HEK293 (cell line): Measurements from ENCODE around the gene BRF1.
A peak's percentile ranks its signal among the peaks of the same experiment; 100 is the strongest.

Experiments used
- CTCF ChIA-PET: fragments of 350-600 bp; formaldehyde crosslinking; extraction: SDS; loops from one replicate; lab custom pipeline; 2021; ENCODE audit warnings: antibody characterized with exemption; lab: Yijun Ruan, JAX
- POLR2A ChIA-PET: fragments of 300-600 bp; formaldehyde crosslinking; extraction: SDS; loops from one replicate; lab custom pipeline; 2020; ENCODE audit warnings: antibody characterized with exemption, inconsistent platforms; lab: Yijun Ruan, JAX
- H3K27ac ChIP-seq: fragments of 200-500 bp; sonication (Bioruptor generic); 2 replicates; pipeline ENCODE4 v1.5.1; 2014; ENCODE audit warnings: low read depth, low read length, control low read depth, inconsistent platforms; ENCODE audit errors: extremely low read depth
- H3K36me3 ChIP-seq, 2 experiments: fragments of 200-500 bp in 1 of 2; sonication (Bioruptor generic) in 1 of 2; 1 replicate in 1 of 2; 2 replicates in 1 of 2; pipeline ENCODE4 v1.5.1; 2014 to 2017; ENCODE audit warnings: inconsistent platforms in 2 of 2, low read length in 2 of 2; ENCODE audit not compliant: control insufficient read depth in 2 of 2, insufficient read depth in 1 of 2
- H3K4me1 ChIP-seq: fragments of 200-500 bp; sonication (Bioruptor generic); 2 replicates; pipeline ENCODE4 v1.5.1; 2014; ENCODE audit warnings: mild to moderate bottlenecking, low read length, inconsistent platforms; ENCODE audit not compliant: control insufficient read depth, insufficient read depth
- H3K4me3 ChIP-seq: 2 replicates; pipeline ENCODE4 v1.5.1; 2011; ENCODE audit warnings: low read depth, mild to moderate bottlenecking, control low read depth, low read length, moderate library complexity
- H3K9me3 ChIP-seq: fragments of 200-500 bp; sonication (Bioruptor generic); 2 replicates; pipeline ENCODE4 v1.5.1; 2014; ENCODE audit warnings: low read depth, low read length, inconsistent platforms; ENCODE audit not compliant: control insufficient read depth, insufficient read depth
- HOXC10 ChIP-seq: sonication (generic); formaldehyde crosslinking; IDR thresholded peaks from 2 replicates; pipeline ENCODE4 v1.8.1; 2023; ENCODE audit warnings: mild to moderate bottlenecking, missing genetic modification reagents
- KLF10 ChIP-seq: fragments of 450-650 bp; IDR thresholded peaks from 2 replicates; pipeline ENCODE4 v1.5.1; 2018; ENCODE audit warnings: missing biosample characterization, mild to moderate bottlenecking, missing genetic modification characterization
- KLF9 ChIP-seq: fragments of 450-650 bp; formaldehyde crosslinking; IDR thresholded peaks from 2 replicates; pipeline ENCODE4 v1.5.1; 2016; ENCODE audit warnings: missing biosample characterization, missing genetic modification characterization, low read depth
- MZF1 ChIP-seq: fragments of 450-650 bp; formaldehyde crosslinking; IDR thresholded peaks from 2 replicates; pipeline ENCODE4 v1.5.1; 2017; ENCODE audit warnings: missing biosample characterization, missing genetic modification characterization, borderline replicate concordance
- PATZ1 ChIP-seq: fragments of 450-650 bp; formaldehyde crosslinking; IDR thresholded peaks from 2 replicates; pipeline ENCODE4 v1.5.1; 2016; ENCODE audit warnings: missing biosample characterization, missing genetic modification characterization
- REST ChIP-seq: fragments of 450-650 bp; formaldehyde crosslinking; IDR thresholded peaks from 2 replicates; pipeline ENCODE4 v1.5.1; 2016; ENCODE audit warnings: missing biosample characterization, missing genetic modification characterization
- SP3 ChIP-seq: fragments of 450-650 bp; formaldehyde crosslinking; IDR thresholded peaks from 2 replicates; pipeline ENCODE4 v1.5.1; 2016; ENCODE audit warnings: missing biosample characterization, missing genetic modification characterization
- SP7 ChIP-seq: fragments of 450-650 bp; formaldehyde crosslinking; IDR thresholded peaks from 2 replicates; pipeline ENCODE4 v1.5.1; 2016; ENCODE audit warnings: missing biosample characterization, missing genetic modification characterization
- ZBTB6 ChIP-seq: fragments of 450-650 bp; formaldehyde crosslinking; IDR thresholded peaks from 2 replicates; pipeline ENCODE4 v1.5.1; 2017; ENCODE audit warnings: missing biosample characterization, missing genetic modification characterization
- ZFP69B ChIP-seq: fragments of 450-650 bp; formaldehyde crosslinking; IDR thresholded peaks from 2 replicates; pipeline ENCODE4 v1.5.1; 2016; ENCODE audit warnings: missing biosample characterization, missing genetic modification characterization
- ZNF10 ChIP-seq: fragments of 450-650 bp; formaldehyde crosslinking; IDR thresholded peaks from 2 replicates; pipeline ENCODE4 v1.5.1; 2017; ENCODE audit warnings: missing biosample characterization, missing genetic modification characterization
- ZNF175 ChIP-seq: fragments of 450-650 bp; formaldehyde crosslinking; IDR thresholded peaks from 2 replicates; pipeline ENCODE4 v1.5.1; 2016; ENCODE audit warnings: missing biosample characterization, missing genetic modification characterization
- ZNF19 ChIP-seq: fragments of 450-650 bp; formaldehyde crosslinking; IDR thresholded peaks from 2 replicates; pipeline ENCODE4; 2016; ENCODE audit warnings: missing biosample characterization, missing genetic modification characterization, low read depth
- ZNF248 ChIP-seq: fragments of 450-650 bp; formaldehyde crosslinking; IDR thresholded peaks from 2 replicates; pipeline ENCODE4 v1.5.1; 2017; ENCODE audit warnings: missing biosample characterization, missing genetic modification characterization
- ZNF341 ChIP-seq: fragments of 450-650 bp; formaldehyde crosslinking; IDR thresholded peaks from 2 replicates; pipeline ENCODE4; 2016; ENCODE audit warnings: low read depth, missing biosample characterization, missing genetic modification characterization
- ZNF362 ChIP-seq: fragments of 450-650 bp; formaldehyde crosslinking; IDR thresholded peaks from 2 replicates; pipeline ENCODE4 v1.5.1; 2016; ENCODE audit warnings: missing biosample characterization, missing genetic modification characterization
- ZNF37A ChIP-seq: fragments of 450-650 bp; IDR thresholded peaks from 2 replicates; pipeline ENCODE4 v1.5.1; 2018; ENCODE audit warnings: missing biosample characterization, missing genetic modification characterization
- ZNF585B ChIP-seq: fragments of 450-650 bp; formaldehyde crosslinking; IDR thresholded peaks from 2 replicates; pipeline ENCODE4 v1.5.1; 2016; ENCODE audit warnings: missing biosample characterization, missing genetic modification characterization
- ZNF596 ChIP-seq: fragments of 450-650 bp; IDR thresholded peaks from 2 replicates; pipeline ENCODE4 v1.5.0; 2018; ENCODE audit warnings: missing biosample characterization, mild to moderate bottlenecking, missing genetic modification characterization, moderate library complexity
- ZNF670 ChIP-seq: fragments of 450-650 bp; formaldehyde crosslinking; IDR thresholded peaks from 2 replicates; pipeline ENCODE4 v1.5.1; 2016; ENCODE audit warnings: missing biosample characterization, missing genetic modification characterization, low read depth
- ZNF747 ChIP-seq: fragments of 450-650 bp; formaldehyde crosslinking; IDR thresholded peaks from 2 replicates; pipeline ENCODE4 v1.5.1; 2016; ENCODE audit warnings: missing biosample characterization, missing genetic modification characterization

The BRF1 gene

GRCh38 chr14:105325716-105326567 lies 25.1 kb upstream of the BRF1 start:
- POLR2A ChIA-PET, result interaction anchor here (1.5 kb wide), 1 partner anchor 11 kb away, joined by 4 read pairs; the partner anchor contains the start of gene PACS2
- no peaks in the 10 kb centered on the region for H3K9me3 ChIP-seq

GRCh38 chr14:105325303-105325702 lies 24.5 kb upstream of the BRF1 start:
- Histone ChIP-seq H3K36me3 (no peaks in the 10 kb centered on the region; a peak in 1 of 3 replicates), H3K4me3 (no peak overlapping the region), H3K4me1 (peaks cover 6% of the 10 kb centered on the region; the same call in 1 of the 2 replicates), H3K9me3 (no peaks in the 10 kb centered on the region), H3K27ac (no peak overlapping the region)
- ChIA-PET CTCF (interaction anchor here (0.6 kb wide), 1 partner anchor 21 kb away, joined by 4 read pairs; no protein-coding TSS in a partner anchor), POLR2A (interaction anchor here (1.5 kb wide), 1 partner anchor 11 kb away, joined by 4 read pairs; the partner anchor contains the start of gene PACS2)
- TF ChIP-seq ZNF341 (0 out of 2 replicates have a peak, but pooled peaks have one; percentile 7), ZNF596 (no peak)

More at GRCh38 chr14:105325716-105326567, 25.1 kb upstream of the BRF1 start:
- H3K36me3 ChIP-seq, result no peaks in the 10 kb centered on the region; a peak in 1 of 3 replicates
- no peak for TF ChIP-seq ZNF19 (tag by site-specific recombination)
- TF ChIP-seq ZNF175 (tag by site-specific recombination), result no peak
- no peak for TF ChIP-seq ZBTB6 (tag by site-specific recombination)
- no peak for TF ChIP-seq ZNF585B (tag by site-specific recombination)
- TF ChIP-seq, all 188 proteins: peak for 0
- Histone ChIP-seq H3K27ac (no peak overlapping the region), H3K4me1 (peaks cover 6% of the 10 kb centered on the region; the same call in 1 of the 2 replicates), H3K4me3 (no peak overlapping the region)
- CTCF ChIA-PET, result interaction anchor here (0.6 kb wide), 1 partner anchor 26 kb away, joined by 3 read pairs; no protein-coding TSS in a partner anchor

GRCh38 chr14:105324871-105325270 lies 24.1 kb upstream of the BRF1 start:
- ChIA-PET POLR2A (no interaction called here), CTCF (interaction anchor here (0.6 kb wide), 1 partner anchor 21 kb away, joined by 4 read pairs; no protein-coding TSS in a partner anchor)
- H3K27ac ChIP-seq, result no peak overlapping the region
- no peaks in the 10 kb centered on the region for H3K9me3 ChIP-seq
- no peak overlapping the region for H3K4me3 ChIP-seq
- no peaks in the 10 kb centered on the region; a peak in 1 of 3 replicates for H3K36me3 ChIP-seq
- H3K4me1 ChIP-seq, result peaks cover 6% of the 10 kb centered on the region; the same call in 1 of the 2 replicates
- TF ChIP-seq ZNF747 (tag by site-specific recombination), result no peak
- no peak for TF ChIP-seq REST (tag by site-specific recombination)
- no peak for TF ChIP-seq SP3 (tag by site-specific recombination)
- TF ChIP-seq MZF1, result no peak
- no peak for TF ChIP-seq KLF10 (tag by site-specific recombination)
- TF ChIP-seq ZNF248 (tag by site-specific recombination), result no peak
- TF ChIP-seq ZNF670 (tag by site-specific recombination), result no peak
- no peak for TF ChIP-seq SP7 (tag by site-specific recombination)
- no peak for TF ChIP-seq PATZ1 (tag by site-specific recombination)
- TF ChIP-seq ZNF37A (tag by site-specific recombination), result no peak
- TF ChIP-seq KLF9 (tag by site-specific recombination), result no peak
- TF ChIP-seq HOXC10 (CRISPR knock-in tag), result no peak
- TF ChIP-seq ZNF10 (tag by site-specific recombination), result no peak
- TF ChIP-seq ZNF362 (tag by site-specific recombination), result no peak
- no peak for TF ChIP-seq ZFP69B (tag by site-specific recombination)
